Measurements from ENCODE around the gene IFITM5.

DNA sequence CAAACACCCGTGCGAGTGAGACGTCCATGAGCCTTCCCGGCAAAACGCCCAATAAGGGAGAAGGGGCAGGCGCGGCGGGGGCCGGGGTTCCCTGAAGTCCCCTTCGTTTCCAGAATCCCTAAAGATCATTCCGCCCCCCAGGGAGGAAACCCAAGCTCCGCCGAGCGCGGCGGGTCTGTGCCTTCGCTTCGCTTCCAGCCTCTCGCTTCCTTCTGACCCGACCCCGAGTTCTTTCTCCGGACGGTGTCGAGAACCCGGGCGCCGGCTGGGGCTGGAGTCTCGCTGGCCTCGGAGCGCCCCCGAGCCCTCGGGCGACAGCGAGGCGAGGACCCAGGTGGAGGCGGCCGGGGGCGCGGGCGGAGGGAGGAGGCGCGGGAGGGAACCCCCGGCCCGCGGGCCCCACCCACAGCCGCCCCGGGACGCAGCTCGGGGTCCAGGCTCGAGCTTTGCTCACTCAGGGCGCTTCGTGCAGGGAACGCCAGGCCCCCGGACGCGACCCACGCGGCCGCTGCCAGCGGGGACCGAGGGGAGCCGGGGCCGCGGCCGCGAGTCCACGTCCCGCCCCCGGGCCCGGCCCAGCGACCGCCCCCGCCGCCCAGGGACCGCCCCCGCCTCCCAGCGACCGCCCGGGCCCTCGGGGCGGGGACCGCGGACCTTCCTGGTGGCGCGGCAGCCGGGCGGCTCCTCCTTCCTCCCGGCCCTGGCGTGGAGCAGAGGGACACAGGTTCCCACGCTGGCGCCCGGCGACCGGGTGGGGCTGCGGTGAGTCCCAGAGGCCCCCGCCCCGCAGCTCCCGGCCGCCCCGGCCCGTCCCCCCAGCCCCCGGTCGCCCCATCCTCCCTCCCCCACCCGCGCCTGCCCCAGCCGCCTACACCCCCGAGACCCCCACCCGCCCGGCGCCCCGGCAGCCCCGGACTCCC, 10.6 kb downstream of the IFITM5 start, which contains the start of gene PGGHG:
- TF ChIP-seq POLR2AphosphoS5 (IDR thresholded peaks at IDR 0.05; ENCODE audit: low read depth, low read length) = peak; percentile 54; the same call in 1 of the 2 replicates
- TF ChIP-seq, protein P1, sequence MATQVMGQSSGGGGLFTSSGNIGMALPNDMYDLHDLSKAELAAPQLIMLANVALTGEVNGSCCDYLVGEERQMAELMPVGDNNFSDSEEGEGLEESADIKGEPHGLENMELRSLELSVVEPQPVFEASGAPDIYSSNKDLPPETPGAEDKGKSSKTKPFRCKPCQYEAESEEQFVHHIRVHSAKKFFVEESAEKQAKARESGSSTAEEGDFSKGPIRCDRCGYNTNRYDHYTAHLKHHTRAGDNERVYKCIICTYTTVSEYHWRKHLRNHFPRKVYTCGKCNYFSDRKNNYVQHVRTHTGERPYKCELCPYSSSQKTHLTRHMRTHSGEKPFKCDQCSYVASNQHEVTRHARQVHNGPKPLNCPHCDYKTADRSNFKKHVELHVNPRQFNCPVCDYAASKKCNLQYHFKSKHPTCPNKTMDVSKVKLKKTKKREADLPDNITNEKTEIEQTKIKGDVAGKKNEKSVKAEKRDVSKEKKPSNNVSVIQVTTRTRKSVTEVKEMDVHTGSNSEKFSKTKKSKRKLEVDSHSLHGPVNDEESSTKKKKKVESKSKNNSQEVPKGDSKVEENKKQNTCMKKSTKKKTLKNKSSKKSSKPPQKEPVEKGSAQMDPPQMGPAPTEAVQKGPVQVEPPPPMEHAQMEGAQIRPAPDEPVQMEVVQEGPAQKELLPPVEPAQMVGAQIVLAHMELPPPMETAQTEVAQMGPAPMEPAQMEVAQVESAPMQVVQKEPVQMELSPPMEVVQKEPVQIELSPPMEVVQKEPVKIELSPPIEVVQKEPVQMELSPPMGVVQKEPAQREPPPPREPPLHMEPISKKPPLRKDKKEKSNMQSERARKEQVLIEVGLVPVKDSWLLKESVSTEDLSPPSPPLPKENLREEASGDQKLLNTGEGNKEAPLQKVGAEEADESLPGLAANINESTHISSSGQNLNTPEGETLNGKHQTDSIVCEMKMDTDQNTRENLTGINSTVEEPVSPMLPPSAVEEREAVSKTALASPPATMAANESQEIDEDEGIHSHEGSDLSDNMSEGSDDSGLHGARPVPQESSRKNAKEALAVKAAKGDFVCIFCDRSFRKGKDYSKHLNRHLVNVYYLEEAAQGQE (IDR thresholded peaks at IDR 0.05; ENCODE audit: insufficient read depth in 1 of 2, low read depth in 2 of 2, low read length in 2 of 2) = no peak
- TF ChIP-seq SIN3A (IDR thresholded peaks at IDR 0.05; ENCODE audit: borderline replicate concordance, insufficient read depth, low read length) = no peak

All from PFSK-1 (cell line).